ENCODE data around the gene BCAS3.
"Not testable (repeated sequence)": the region's sequence is repeated elsewhere in the genome, so short reads cannot be mapped to it uniquely, and the experiment has no call there.

The BCAS3 gene

DNA sequence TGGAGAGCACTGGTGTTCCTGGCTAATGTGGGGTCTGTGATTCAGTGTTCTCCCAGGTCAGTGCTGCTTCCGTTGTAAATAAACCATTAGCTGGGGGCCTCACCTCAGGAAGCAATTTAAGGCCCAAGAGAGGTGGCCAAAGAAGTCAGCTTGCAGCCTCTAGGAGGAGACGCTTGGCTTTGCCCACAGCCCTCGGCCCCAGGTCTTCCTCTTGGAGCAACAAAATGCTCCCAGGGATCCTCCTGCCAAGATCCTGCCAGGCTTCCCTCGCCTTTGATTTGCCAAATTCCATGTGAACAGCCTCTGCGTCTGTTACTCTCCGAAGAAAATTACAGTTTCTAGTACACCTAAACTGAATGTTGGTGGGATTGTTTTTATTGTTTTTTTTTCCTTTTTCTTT lies 659.6 kb downstream of the BCAS3 start:
- DNase-seq (ENCODE audit: low read depth in 2 of 2), result no peak

DNA sequence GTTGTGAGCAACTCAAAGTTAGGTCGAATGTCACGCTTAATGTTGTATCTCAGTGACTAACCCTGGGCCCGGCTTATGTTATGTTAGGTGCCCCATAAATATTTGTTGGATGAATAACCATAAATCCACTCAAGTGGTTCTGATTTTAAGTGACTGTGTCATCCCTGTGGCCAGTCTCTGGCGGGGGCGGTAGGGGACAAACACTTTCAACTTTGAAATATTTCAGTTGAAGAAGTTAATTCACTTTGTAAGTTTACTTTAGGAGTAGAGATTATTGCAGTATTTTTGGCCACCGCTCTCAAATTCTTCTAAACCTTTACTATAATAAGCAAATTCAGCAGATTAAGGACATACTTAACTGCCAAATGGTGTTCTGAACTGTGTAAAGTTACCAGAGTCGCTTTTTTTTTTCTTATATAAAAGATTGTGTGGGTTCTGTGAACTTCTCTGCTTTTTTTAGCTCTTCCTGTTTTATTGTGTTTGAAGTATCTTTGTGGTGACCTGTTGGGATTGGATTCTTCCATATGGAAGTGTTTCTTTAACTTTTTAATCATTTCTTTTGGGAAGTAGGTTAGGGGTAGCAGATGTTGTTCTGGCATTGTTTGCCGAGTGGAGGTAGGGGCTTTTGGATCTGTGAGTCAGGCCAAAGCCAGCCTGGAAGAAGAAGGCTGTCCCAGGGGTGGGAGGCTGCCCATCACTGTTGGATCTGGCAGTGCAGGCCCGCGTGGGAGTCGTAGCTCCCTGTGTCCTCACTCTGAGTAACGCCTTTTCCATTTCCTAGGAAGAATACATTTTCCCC lies 660.5 kb downstream of the BCAS3 start:
- peak in 1 of 2 experiments; percentile 22 for DNase-seq (ENCODE audit: low read depth in 2 of 2)

DNA sequence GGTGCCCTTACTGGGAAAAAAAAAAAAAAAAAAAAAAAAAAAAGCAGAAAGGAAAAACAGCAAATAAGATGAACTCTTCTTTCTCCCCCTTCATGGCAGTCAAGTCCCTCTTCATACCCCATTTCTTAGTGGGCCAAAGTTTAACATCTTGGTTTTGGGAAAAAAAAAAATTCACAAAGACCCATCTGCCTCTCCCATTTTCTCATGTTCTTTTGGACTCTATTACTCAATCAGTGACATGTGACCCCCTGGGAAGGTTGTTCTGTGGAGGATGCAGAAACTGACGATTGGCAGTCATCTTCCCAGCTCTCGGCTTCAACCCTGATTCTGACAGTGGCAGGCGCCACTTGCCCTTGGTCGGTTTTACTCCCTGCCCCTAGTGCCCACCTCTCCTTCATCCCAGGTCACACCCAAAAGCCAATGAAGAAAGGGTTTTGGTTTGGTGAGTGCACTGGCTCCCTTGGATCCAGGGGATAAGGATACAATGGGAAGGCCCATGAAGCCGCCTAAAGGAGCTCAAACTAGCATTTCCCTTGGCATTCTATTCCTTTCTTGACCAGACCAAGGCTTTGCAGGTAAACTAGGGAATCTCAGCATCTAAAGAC lies 661.3 kb downstream of the BCAS3 start:
- no peak for DNase-seq (ENCODE audit: low read depth in 2 of 2)

DNA sequence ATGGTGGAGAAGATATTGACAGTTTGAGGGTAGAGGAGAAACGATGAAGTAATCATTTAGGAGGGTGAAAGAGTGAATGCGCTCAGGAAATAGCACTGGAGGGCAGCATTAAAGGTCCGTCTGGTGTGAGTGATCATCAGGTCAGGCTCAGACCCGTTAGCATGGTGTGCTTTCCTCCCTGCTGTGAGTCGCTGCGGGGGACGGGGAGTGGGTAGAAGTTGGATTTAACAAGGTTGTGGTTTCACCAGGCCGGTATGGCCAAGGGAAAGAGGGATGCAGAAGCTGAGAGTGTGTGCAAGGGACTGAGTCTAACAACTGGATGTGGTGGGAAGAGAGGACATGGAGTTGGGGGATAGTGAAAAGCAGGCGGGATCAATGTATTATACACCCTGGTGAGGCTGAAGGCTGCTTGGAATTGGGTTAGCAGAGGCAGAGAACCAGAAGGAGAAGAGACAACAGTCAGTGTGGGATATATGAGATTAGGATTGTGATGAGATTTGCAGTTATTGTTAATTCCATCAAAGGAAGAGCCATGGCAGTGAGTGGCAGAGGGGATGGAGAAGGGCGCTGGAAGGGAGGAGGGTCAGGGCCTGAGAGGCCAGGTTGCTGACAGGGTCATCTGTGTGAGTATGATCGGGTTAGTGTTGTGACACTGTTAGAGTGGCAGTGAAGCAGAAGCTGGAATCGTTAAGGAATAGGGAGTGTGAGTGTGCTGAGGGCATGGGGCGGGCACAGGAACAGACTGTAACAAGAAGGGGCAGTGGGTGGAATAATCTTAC lies 663.0 kb downstream of the BCAS3 start:
- no peak for DNase-seq (ENCODE audit: low read depth in 2 of 2)

DNA sequence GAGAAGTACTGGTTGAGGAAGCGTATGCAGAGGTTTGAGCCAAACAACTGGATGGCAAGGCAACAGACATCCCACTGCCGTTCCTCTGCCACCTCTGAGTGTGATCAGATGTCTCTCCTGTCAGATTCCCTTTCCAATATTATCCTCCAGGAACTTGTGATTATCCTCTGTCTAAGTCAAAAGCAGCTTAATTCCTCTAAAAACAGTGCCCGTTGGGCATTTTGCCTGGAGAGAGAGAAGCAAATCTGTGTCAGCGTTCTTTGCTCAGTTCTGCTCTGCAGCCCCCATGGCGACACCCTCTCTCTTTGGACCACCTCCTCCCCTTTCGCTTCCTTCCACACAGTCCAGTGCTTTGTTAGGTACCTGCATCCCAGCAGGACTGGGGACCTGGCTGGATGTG lies 665.9 kb downstream of the BCAS3 start:
- no peak for DNase-seq (ENCODE audit: low read depth in 2 of 2)

DNA sequence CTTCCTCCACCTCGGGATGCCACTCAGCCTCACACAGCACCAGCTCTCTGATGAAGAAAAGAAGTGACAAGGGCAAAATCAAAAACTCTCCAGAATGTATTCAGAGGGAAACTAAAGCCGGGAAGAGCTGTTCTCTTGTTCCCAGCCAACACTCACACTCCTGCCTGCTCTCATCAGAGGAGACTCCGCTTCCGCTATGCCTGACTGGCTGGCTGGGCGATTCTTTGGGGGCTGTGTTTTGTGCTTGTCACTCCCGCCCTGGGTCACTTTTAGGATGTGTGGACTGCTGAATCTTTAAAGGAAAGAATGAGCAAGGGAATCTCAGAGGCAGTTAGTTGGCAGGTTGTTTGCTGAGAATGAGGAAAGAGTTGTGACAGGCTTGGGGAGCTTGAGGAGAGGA lies 667.4 kb downstream of the BCAS3 start:
- DNase-seq (ENCODE audit: low read depth in 2 of 2), result no peak

DNA sequence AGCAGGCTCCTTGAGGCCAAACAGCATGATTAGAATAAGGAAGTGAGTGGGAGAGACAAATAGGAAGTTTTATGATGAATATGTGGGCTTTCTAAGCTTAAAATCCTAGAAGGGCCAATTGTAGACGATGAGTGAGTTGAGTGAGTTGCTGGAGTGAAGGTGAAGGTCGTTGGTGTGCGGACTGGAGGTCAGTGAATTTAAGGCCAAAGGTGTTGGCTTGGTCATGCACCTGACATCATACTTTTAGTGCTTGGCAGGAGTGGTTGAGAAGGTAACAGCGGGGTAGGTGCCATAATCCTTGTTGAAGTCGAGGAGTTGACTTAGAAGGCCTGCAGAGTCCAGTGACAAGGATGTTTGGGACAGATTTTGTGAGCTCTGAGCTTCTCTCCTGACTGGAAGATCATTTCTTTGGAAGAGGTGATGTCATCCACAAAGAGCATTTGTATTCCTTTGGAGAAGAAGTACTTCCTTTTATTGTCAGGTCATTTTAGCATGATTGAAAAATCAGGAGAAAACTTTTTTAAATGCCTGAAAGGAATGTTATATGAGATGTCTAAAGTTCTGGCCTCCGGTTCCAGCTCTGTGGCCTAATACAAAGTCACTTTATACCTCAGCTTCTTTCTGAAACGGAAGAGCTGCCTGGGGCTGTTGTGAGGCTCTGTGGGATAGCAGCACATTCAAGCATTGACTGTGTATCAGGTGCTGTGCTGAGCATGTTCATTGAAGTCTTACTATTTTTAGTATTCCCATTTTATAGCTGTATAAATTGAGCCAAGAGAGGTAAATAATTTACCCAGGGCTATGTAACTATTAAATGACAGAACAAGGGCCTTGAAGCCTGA lies 668.4 kb downstream of the BCAS3 start:
- no peak for DNase-seq (ENCODE audit: low read depth in 2 of 2)

DNA sequence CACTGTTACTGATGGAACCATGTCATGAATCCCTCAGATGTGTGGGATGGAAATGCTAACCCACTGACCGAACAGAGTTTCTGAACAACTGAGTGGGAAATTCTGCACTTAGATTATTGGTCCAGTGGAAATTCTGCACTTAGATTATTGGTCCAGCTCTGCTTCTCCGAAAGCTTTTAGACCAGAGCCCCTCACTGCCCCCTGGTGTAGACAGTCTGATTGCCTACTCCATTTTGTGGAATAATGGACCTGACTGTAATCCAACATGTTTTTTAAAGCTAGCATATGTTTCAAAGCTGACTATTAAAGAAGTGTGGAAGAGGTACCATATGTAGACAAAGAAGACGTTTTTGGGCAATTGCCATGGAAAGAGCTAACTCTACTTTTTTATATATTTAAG lies 671.7 kb downstream of the BCAS3 start:
- no peak for DNase-seq (ENCODE audit: low read depth in 2 of 2)

DNA sequence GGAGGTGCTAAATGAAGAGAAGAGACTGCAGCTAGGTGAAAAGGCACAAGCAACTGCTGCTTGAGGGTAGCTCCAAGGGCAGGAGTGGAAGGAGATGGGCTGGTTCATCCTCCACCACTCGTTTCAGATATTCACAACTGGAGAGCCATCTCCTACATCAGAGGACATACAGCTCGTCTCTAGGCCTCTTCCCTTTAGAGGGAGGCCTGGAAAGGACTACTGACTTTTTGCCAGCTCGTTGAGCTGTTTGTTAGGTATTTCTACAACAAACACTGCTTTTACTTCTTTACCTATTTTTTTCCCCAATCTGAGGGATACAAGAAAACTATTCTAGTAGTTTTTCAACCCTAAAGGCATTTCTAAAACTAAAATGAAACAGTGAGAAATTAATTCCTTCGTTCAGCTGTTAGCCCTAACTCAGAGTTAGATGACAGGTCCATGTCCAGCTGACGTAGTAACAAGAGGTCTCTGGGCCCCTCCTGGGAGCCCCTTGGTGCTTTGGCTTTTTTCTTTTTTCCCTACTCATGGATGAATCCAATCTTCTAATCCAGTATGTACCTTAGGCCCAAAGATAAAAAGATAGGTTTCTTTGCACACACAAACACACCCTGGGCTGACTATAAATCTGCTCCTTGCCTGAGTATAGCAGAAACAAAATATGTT lies 674.2 kb downstream of the BCAS3 start:
- DNase-seq (ENCODE audit: low read depth in 2 of 2), result no peak

DNA sequence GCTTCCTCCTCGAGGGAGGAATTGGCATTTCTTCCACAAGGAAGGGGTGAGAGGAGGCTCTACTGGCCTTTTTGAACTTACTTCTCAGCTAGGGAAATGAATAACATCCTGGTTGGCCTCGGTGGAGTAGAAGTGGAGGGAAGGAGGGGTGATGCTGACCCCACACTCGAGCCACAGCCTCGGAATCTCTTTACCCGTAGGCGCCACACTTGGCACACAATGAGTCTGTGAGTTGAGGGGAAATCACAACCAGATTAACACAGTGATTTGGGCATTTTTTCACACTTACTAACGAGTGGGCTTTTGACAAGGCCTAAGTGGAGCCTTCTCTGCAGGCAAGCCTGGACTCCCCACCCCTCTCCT lies 674.7 kb downstream of the BCAS3 start:
- DNase-seq (ENCODE audit: low read depth in 2 of 2), result no peak

DNA sequence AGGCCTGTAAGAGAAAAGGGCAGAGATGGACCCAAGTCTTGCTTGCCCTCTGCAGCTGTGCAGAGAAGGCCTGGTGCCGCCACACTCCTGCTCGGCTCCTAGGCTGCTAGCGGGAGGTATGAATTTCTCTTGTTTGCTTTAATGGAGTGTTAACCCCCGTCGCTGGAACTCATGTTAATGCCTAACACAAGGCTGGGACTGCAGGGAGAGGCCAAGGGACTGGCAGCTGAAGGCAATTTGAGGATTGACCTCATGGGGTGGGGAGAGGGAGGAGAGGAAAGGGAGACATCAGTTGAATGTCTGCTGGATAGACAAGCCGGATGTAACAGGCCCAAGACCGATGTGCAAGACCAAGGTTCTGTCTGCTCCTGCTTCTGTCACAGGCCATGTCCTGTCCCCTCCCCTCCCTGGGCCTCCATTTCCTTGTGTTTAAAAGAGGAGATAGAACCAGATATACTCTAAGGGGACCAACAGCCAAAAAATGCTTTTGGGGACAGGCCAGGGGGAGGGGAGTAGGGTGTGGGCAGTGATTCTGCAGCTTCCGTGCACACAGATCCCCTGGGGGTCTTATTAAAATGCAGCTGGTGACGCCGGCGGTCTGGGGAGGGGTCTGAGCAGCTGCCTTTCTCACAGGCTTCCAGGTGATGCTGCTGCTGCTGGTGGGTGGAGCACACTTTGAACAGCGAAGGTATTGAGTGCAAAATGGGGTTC lies 675.3 kb downstream of the BCAS3 start:
- DNase-seq (ENCODE audit: low read depth in 2 of 2), result no peak

DNA sequence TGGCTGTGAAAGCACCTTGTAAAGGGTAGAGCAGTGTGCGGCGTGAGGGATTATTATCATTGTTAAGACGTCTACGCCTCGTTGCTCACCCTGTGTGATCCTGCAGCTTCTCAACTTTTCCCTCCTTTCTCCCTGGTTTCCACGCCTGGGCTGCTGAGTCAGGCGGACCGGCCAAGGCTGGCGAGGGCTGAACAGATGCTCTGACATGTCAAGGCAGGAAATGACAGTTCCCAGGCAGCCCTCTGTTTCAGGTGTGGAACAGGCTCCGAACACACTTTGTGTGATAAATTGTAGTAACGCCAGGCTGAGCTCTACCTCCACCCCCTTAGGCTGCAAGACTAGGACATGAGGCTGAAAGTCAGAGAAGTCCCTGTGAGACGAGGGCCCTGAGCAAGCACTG lies 676.0 kb downstream of the BCAS3 start:
- no peak for DNase-seq (ENCODE audit: low read depth in 2 of 2)

DNA sequence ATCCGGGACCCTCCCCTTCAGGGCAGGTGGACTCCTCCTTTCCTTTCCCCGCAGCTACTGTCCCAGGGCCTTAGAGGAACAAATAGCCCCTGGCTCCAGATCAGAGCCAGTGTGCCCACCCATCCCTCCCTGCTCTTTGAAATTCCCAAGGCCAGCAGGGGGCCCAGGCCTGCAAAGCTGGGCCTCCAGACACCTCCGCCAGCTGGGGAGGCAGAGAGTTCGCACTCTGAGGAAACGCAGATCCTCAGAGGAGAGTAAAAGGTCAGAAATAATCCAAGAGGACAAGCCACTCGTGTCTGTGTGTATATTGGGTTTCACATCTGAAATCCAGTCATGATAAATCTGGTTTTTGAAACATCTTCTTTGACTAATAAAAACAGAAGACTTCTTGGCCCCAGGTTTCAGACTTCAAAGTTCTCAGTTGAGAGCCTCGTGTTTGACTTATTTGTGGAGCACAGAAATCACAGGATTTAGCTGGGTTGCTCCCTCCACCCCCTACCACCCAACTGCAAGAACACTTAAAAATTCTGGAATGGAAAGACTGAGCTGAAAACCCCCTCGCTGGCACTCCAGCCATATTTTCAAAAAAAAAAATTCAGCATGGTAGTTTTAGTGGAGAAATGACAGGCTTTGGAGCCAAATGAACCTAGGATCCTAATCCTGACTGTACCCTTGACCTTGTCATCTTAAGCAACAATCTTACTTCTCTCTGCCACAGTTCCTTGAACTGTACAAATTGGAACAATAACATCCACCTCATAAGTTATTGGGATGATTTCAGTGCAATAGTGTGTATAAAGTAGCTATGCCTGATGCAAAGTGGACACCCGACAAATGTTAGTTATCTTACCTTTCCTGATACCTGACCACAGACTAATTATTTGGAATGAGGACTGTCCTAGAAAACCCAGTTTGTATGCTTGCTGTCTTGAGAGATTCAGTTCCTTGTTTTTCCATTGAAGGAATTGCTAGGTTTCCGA lies 677.5 kb downstream of the BCAS3 start:
- no peak for DNase-seq (ENCODE audit: low read depth in 2 of 2)

DNA sequence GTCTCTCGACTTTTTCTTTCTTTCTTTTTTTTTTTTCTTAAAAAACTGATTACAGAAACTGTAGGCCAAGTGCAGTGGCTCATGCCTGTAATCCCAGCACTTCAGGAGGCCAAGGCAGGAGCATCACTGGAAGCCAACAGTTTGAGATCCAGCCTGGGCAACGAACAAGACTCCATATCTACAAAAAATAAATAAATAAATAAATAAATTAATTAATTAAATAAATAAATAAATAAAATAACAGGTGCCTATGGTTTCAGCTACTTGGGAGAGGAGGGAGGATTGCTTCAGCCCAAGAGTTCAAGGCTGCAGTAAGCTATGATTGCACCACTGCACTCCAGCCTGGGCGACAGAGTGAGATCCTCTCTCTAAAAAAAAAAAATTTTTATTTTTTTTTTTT lies 679.4 kb downstream of the BCAS3 start:
- DNase-seq (ENCODE audit: low read depth in 2 of 2), result not testable (repeated sequence)

DNA sequence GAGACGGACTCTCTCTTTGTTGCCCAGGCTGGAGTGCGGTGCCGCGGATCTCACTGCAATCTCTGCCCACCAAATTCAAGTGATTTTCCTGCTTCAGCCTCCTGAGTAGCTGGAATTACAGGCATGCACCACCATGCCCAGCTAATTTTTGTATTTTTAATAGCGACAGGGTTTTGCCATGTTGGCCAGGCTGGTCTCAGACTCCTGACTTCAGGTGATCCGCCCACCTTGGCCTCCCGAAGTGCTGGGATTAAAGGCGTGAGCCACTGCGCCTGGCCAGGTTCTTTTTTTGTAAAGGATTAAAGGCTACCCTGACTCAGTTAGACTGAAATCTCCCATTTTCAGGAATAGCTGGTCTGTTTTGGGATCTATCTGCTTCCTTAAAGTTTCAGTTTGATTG lies 681.9 kb downstream of the BCAS3 start:
- DNase-seq (ENCODE audit: low read depth in 2 of 2), result not testable (repeated sequence)

DNA sequence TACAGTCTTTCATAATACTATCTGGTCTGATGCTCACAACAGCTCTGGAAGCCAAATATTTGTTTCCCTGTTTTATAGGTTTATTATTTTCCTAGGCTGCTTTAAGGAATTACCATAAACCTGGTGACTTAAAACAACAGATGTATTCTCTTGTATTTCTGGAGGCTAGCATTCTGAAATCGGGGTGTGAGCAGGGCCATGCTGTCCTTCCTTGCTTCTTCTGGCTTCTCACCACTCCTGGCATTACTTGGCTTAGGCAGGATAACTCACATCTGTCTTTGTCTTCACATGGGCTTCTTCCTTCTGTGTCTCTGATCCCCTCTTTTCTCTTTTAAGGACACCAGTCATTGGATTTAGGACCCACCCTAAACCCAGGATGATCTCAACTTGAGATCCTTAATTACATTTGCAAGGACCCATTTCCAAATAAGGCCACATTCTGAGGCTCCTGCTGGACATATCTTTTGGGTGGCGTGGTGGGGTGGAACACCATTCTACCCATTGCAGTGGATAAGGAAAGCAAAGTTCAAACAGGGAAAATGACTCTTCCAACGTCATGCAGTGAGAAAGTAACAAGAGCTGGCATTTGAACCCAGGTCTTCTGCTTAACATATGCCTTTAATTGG lies 682.8 kb downstream of the BCAS3 start:
- no peak for DNase-seq (ENCODE audit: low read depth in 2 of 2)

DNA sequence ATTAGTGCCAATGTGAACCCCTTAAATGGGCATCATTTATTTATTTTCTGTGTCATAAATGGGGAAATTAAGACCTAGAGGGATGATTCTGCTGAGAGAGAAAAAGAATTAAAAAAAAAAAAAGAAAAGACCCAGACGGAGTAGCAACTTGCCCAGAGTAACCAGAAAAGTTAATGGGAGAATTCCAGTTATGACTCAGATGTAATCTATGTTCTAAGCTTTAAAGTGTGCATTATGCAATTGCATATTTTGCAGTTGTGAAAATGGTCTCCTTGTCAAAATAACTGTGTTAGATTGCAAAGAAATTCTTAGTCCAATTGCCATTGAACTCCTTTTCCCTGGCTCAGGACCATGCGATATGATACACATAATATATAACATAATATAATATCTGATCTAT lies 683.4 kb downstream of the BCAS3 start:
- peak; percentile 69 for DNase-seq (ENCODE audit: low read depth in 2 of 2)

DNA sequence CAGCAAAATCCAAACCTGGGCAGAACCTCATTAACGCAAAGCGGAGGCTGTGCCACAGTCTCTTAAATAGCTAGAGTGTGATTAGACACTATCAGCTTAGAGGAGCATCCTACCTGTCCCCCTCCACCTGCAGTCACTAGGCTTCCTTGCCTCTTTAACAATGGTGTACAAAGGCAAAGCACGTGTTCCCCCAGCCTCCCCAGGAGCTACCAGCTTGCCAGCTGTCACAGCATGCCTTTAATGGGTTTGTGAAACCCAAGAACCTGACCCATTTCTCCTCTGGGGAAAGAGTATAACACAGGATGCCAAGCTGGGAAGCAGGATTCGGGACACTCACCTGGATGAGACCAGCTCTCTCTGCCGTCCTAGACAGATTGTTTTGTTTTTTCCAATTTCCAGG lies 684.7 kb downstream of the BCAS3 start:
- no peak for DNase-seq (ENCODE audit: low read depth in 2 of 2)
